Endodermal cell (in vitro differentiated cells): ENCODE measurements around the gene SUGCT. TPM values are rescaled to one million over a fixed set of nuclear protein-coding genes. Genes with fewer than 3 reads are reported as not detected.

Experiments used
- DNase-seq: peaks from one replicate; pipeline ENCODE4 v3.0.0-alpha.2; 2017
- H3K27ac ChIP-seq: 2 replicates; pipeline ENCODE4 v1.5.1; 2013; ENCODE audit warnings: mild to moderate bottlenecking, low read depth, low read length, moderate library complexity
- H3K27me3 ChIP-seq: 2 replicates; pipeline ENCODE4 v1.6.1; 2013; ENCODE audit warnings: mild to moderate bottlenecking, low read length, moderate library complexity; ENCODE audit not compliant: insufficient read depth, control insufficient read depth, poor library complexity, severe bottlenecking
- H3K36me3 ChIP-seq: 2 replicates; pipeline ENCODE4 v1.7.0; 2013; ENCODE audit warnings: mild to moderate bottlenecking, low read length, moderate library complexity; ENCODE audit not compliant: control insufficient read depth, insufficient read depth
- H3K4me1 ChIP-seq: one replicate; pipeline ENCODE4 v1.7.0; 2013; ENCODE audit warnings: low read length; ENCODE audit not compliant: control insufficient read depth, insufficient read depth
- H3K4me3 ChIP-seq: 2 replicates; pipeline ENCODE4 v1.5.1; 2013; ENCODE audit warnings: mild to moderate bottlenecking, low read length, moderate library complexity
- H3K9ac ChIP-seq: 2 replicates; pipeline ENCODE4 v1.6.1; 2013; ENCODE audit warnings: mild to moderate bottlenecking, low read length, moderate library complexity; ENCODE audit not compliant: poor library complexity, severe bottlenecking; ENCODE audit errors: extremely low read depth
- H3K9me3 ChIP-seq: 2 replicates; pipeline ENCODE4 v1.6.1; 2013; ENCODE audit warnings: mild to moderate bottlenecking, low read length, moderate library complexity; ENCODE audit not compliant: control insufficient read depth
- H3K27ac Mint-ChIP-seq: 2 replicates; pipeline ENCODE4 v1.8.0; 2020; ENCODE audit warnings: mixed read lengths
- H3K27me3 Mint-ChIP-seq: 2 replicates; pipeline ENCODE4 v1.8.0; 2021; ENCODE audit warnings: mild to moderate bottlenecking, mixed read lengths; ENCODE audit not compliant: insufficient read depth
- H3K36me3 Mint-ChIP-seq: 2 replicates; pipeline ENCODE4 v1.8.0; 2020; ENCODE audit warnings: low read depth, mixed read lengths
- H3K4me1 Mint-ChIP-seq: 2 replicates; pipeline ENCODE4 v1.8.0; 2020; ENCODE audit warnings: mixed read lengths
- H3K4me3 Mint-ChIP-seq: 2 replicates; pipeline ENCODE4 v1.8.0; 2020; ENCODE audit warnings: mild to moderate bottlenecking, moderate library complexity, mixed read lengths
- H3K9me3 Mint-ChIP-seq: 2 replicates; pipeline ENCODE4 v1.8.0; 2020; ENCODE audit warnings: mild to moderate bottlenecking, mixed read lengths
- CTCF ChIP-seq: fragments of 200-600 bp; sonication (generic); conservative IDR thresholded peaks from 2 replicates; pipeline ENCODE4 v1.5.0; 2021; ENCODE audit warnings: antibody characterized with exemption, mild to moderate bottlenecking
- WGBS, 2 experiments: methylation state at CpG; one replicate each; pipeline versions ENCODE4 v1.1.5 to v1.1.7; 2013; ENCODE audit warnings: missing lambda C conversion rate in 2 of 2, mixed read lengths in 1 of 2; ENCODE audit not compliant: insufficient coverage in 1 of 2, insufficient read length in 1 of 2; 5-methylcytosine and 5-hydroxymethylcytosine counted together
- total RNA-seq, 2 donors: library from RNA; stranded (reverse); fragmentation: NEBNext Ultra II Directional in 1 of 2; extraction: Animal tissue kit (Norgen Biotek cat#: 25700) in 1 of 2; gene quantifications; 2 replicates in 1 of 2; 3 replicates in 1 of 2; pipeline ENCODE4 v1.2.1, GENCODE V29; 2021

Gene SUGCT
- total RNA-seq, 2 donors from 2014 or later, result 3.6 to 3.9 TPM

- no peak overlapping the region for H3K4me3 ChIP-seq
- Mint-ChIP-seq H3K27ac (no peak overlapping the region), H3K9me3 (peaks cover 11% of the 10 kb centered on the region), H3K36me3 (no peaks in the 10 kb centered on the region), H3K4me1 (no peaks in the 10 kb centered on the region), H3K4me3 (no peak overlapping the region), H3K27me3 (no peaks in the 10 kb centered on the region)
- no peak overlapping the region for H3K9ac ChIP-seq
- H3K9me3 ChIP-seq, result peaks cover 12% of the 10 kb centered on the region
- DNase-seq, result no peak
- 83 to 93% methylated on average over 1 to 3 of the region's 3 CpGs for WGBS, 2 experiments
- H3K36me3 ChIP-seq, result no peaks in the 10 kb centered on the region
- no peak for TF ChIP-seq CTCF
- H3K4me1 ChIP-seq, result no peaks in the 10 kb centered on the region
- H3K27me3 ChIP-seq, result no peaks in the 10 kb centered on the region
- H3K27ac ChIP-seq, result no peak overlapping the region
These were observed 738.4 kb downstream of the SUGCT start for GRCh38 chr7:40873248-40873647.

GRCh38 chr7:40874756-40875155 lies 740.0 kb downstream of the SUGCT start:
- Mint-ChIP-seq H3K27me3 (no peaks in the 10 kb centered on the region), H3K4me1 (no peaks in the 10 kb centered on the region), H3K9me3 (peaks cover 1% of the 10 kb centered on the region), H3K36me3 (no peaks in the 10 kb centered on the region), H3K27ac (no peak overlapping the region), H3K4me3 (no peak overlapping the region)
- no peak for TF ChIP-seq CTCF
- H3K9ac ChIP-seq, result no peak overlapping the region
- 94 to 100% methylated on average over 1 to 3 of the region's 4 CpGs for WGBS, 2 experiments
- no peak overlapping the region for H3K27ac ChIP-seq
- no peak overlapping the region for H3K4me3 ChIP-seq
- no peaks in the 10 kb centered on the region for H3K4me1 ChIP-seq
- no peaks in the 10 kb centered on the region for H3K27me3 ChIP-seq
- H3K9me3 ChIP-seq, result peaks cover 2% of the 10 kb centered on the region
- no peaks in the 10 kb centered on the region for H3K36me3 ChIP-seq
- no peak for DNase-seq

- no peak overlapping the region for H3K9ac ChIP-seq
- H3K4me1 ChIP-seq, result no peaks in the 10 kb centered on the region
- TF ChIP-seq CTCF, result no peak
- no peak overlapping the region for H3K27ac ChIP-seq
- no peaks in the 10 kb centered on the region for H3K4me1 Mint-ChIP-seq
- 91 to 100% methylated on average over 1 to 3 of the region's 3 CpGs for WGBS, 2 experiments
- H3K27ac Mint-ChIP-seq, result no peak overlapping the region
- H3K27me3 ChIP-seq, result no peaks in the 10 kb centered on the region
- H3K27me3 Mint-ChIP-seq, result no peaks in the 10 kb centered on the region
- no peak overlapping the region for H3K4me3 Mint-ChIP-seq
- no peaks in the 10 kb centered on the region for H3K9me3 ChIP-seq
- DNase-seq, result no peak
- no peaks in the 10 kb centered on the region for H3K36me3 ChIP-seq
- no peaks in the 10 kb centered on the region for H3K9me3 Mint-ChIP-seq
- no peaks in the 10 kb centered on the region for H3K36me3 Mint-ChIP-seq
- no peak overlapping the region for H3K4me3 ChIP-seq
These were observed 741.8 kb downstream of the SUGCT start for GRCh38 chr7:40876601-40877000.
